Spleen (tissue), 11 donors: ENCODE measurements around the gene MKRN2. TPM values are rescaled to one million over a fixed set of nuclear protein-coding genes. Genes with fewer than 3 reads are reported as not detected.
A peak's percentile ranks its signal among the peaks of the same experiment; 100 is the strongest.
"Not testable (repeated sequence)": the region's sequence is repeated elsewhere in the genome, so short reads cannot be mapped to it uniquely, and the experiment has no call there.

Source experiments
- DNase-seq: peaks from one replicate; pipeline ENCODE4 v3.0.0-alpha.2; 2020
- H3K27ac ChIP-seq, 8 donors: fragments of 200-600 bp; sonication (generic) in 7 of 8; 1 replicate in 4 of 8; 2 replicates in 4 of 8; pipeline versions ENCODE4 v1.5.0 to v1.8.0; 2016 to 2021; ENCODE audit warnings: inconsistent platforms in 4 of 8, mild to moderate bottlenecking in 4 of 8, moderate library complexity in 1 of 8
- H3K27me3 ChIP-seq, 7 donors: fragments of 200-600 bp; sonication (generic) in 6 of 7; replicated peaks in 1 of 7; 1 replicate in 4 of 7; 2 replicates in 3 of 7; pipeline versions ENCODE4 v1.5.0 to v1.8.0; 2016 to 2021; ENCODE audit warnings: inconsistent platforms in 3 of 7, mild to moderate bottlenecking in 1 of 7
- H3K36me3 ChIP-seq, 6 donors: fragments of 200-600 bp; sonication (generic) in 5 of 6; 1 replicate in 4 of 6; 2 replicates in 2 of 6; pipeline versions ENCODE4 v1.5.0 to v1.8.0; 2016 to 2021; ENCODE audit warnings: inconsistent platforms in 2 of 6
- H3K4me1 ChIP-seq, 6 donors: fragments of 200-600 bp; sonication (generic) in 5 of 6; 1 replicate in 3 of 6; 2 replicates in 3 of 6; pipeline versions ENCODE4 v1.5.0 to v1.8.0; 2016 to 2021; ENCODE audit warnings: inconsistent platforms in 3 of 6
- H3K4me3 ChIP-seq, 8 donors: fragments of 200-600 bp; sonication (generic) in 7 of 8; 1 replicate in 4 of 8; 2 replicates in 4 of 8; pipeline versions ENCODE4 v1.5.0 to v1.8.0; 2016 to 2021; ENCODE audit warnings: inconsistent platforms in 4 of 8, mild to moderate bottlenecking in 4 of 8, moderate library complexity in 2 of 8
- H3K9me3 ChIP-seq, 8 donors: fragments of 200-600 bp; sonication (generic) in 7 of 8; 1 replicate in 4 of 8; 2 replicates in 4 of 8; pipeline versions ENCODE4 v1.5.0 to v1.8.0; 2016 to 2021; ENCODE audit warnings: inconsistent platforms in 4 of 8
- CTCF ChIP-seq, 11 experiments: fragments of 200-600 bp in 7 of 11; fragments of 450-650 bp in 4 of 11; sonication (generic) in 4 of 11; IDR thresholded peaks in 8 of 11; conservative IDR thresholded peaks in 3 of 11; 1 replicate in 7 of 11; 2 replicates in 4 of 11; pipeline versions ENCODE4 v1.4.0 to v1.8.0; 2016 to 2021; ENCODE audit warnings: antibody characterized with exemption in 11 of 11, inconsistent platforms in 4 of 11, mild to moderate bottlenecking in 1 of 11
- POLR2A ChIP-seq, 3 donors: fragments of 450-650 bp; IDR thresholded peaks; one replicate each; pipeline ENCODE4 v1.5.1; 2017; ENCODE audit warnings: antibody characterized with exemption in 3 of 3, mild to moderate bottlenecking in 1 of 3
- POLR2AphosphoS5 ChIP-seq, 3 donors: sonication (generic); formaldehyde crosslinking; IDR thresholded peaks; one replicate each; pipeline ENCODE4 v1.5.1; 2017; ENCODE audit warnings: antibody characterized with exemption in 3 of 3
- WGBS, 5 donors: extraction: QIAGEN DNeasy Blood & Tissue Kit in 3 of 5; methylation state at CpG; one replicate each; pipeline versions ENCODE4 v1.1.5 to v1.1.7; 2013 to 2018; 5-methylcytosine and 5-hydroxymethylcytosine counted together
- intact Hi-C: fragments of 100-400 bp; cut with DNase I; formaldehyde crosslinking; loops from one replicate; pipeline ENCODE4 v1.15.0; 2023; ENCODE audit warnings: low total_unique reads
- polyA plus RNA-seq, 3 donors: library from polyadenylated mRNA; stranded (reverse); fragments of 200-250 nt; gene quantifications; one replicate each; pipeline ENCODE4 v1.2.1, GENCODE V29; 2013
- total RNA-seq, 7 donors: library from RNA; depleted of rRNA in 3 of 7; stranded (reverse); fragments of >200 nt in 3 of 7; fragmentation: NEBNext Ultra II Directional in 4 of 7; extraction: Animal tissue kit (Norgen Biotek cat#: 25700) in 4 of 7; gene quantifications; one replicate each; pipeline versions ENCODE4 v1.1.0 to v1.2.1, GENCODE V29; 2016 to 2021
- donor health status: healthy with polysubstance abuse.
- donor health status: DM: no; HTN: no; CAD: no; lungs with moderate emphysema.
- donor health status: DM: no; HTN: no; CAD: no.
- donor health status: Bipolar disorder and iron deficiency.
- donor health status: healthy.
- donor health status: DM: no; HTN: no; CAD: no.
- donor health status: DM: yes; HTN: yes; CAD: no.

MKRN2 gene
- total and polyA plus RNA-seq, 10 donors: 11.1 to 27.4 (median 19.7) TPM

- no peak for TF ChIP-seq POLR2AphosphoS5 (IDR thresholded peaks at IDR 0.05)
- no peak for TF ChIP-seq POLR2A (IDR thresholded peaks at IDR 0.05)
- TF ChIP-seq CTCF (IDR thresholded peaks at IDR 0.05 in 8 of 11, conservative IDR thresholded peaks at IDR 0.05 in 3 of 11): no peak
- Histone ChIP-seq H3K27me3 (no peaks in the 10 kb centered on the region), H3K4me3 (no peak overlapping the region), H3K36me3 (no peaks in the 10 kb centered on the region), H3K27ac (no peak overlapping the region), H3K9me3 (no peaks in the 10 kb centered on the region), H3K4me1 (peaks cover 10 to 89% (median 58%) of the 10 kb centered on the region in 6 donors)
- intact Hi-C loops: no loop called here
- 90 to 95% (median 93%) methylated on average over 5 of the region's 5 CpGs for WGBS, 5 donors
- no peak for DNase-seq
These were observed 67.2 kb downstream of the MKRN2 start for GRCh38 chr3:12624056-12624455.

- DNase-seq, H3K27me3 ChIP-seq, H3K4me3 ChIP-seq, H3K9me3 ChIP-seq, intact Hi-C loops, H3K36me3 ChIP-seq: not testable (repeated sequence)
- Histone ChIP-seq H3K27ac (peak overlapping the region in 5 of 8 donors; percentile 19 to 65 (median 44)), H3K4me1 (peaks cover 10 to 98% (median 66%) of the 10 kb centered on the region in 6 donors)
- 93 to 97% (median 97%) methylated on average over 3 of the region's 3 CpGs for WGBS, 5 donors
These were observed 68.1 kb downstream of the MKRN2 start for GRCh38 chr3:12624964-12625363.

- Histone ChIP-seq H3K36me3 (no peaks in the 10 kb centered on the region), H3K4me1 (peaks cover 10 to 98% (median 64%) of the 10 kb centered on the region in 6 donors), H3K4me3 (no peak overlapping the region), H3K27me3 (no peaks in the 10 kb centered on the region), H3K27ac (no peak overlapping the region), H3K9me3 (no peaks in the 10 kb centered on the region)
- 70 to 82% (median 73%) methylated on average over 4 of the region's 4 CpGs for WGBS, 5 donors
- intact Hi-C loops: no loop called here
- no peak for TF ChIP-seq POLR2AphosphoS5 (IDR thresholded peaks at IDR 0.05)
- TF ChIP-seq POLR2A (IDR thresholded peaks at IDR 0.05): no peak
- no peak for TF ChIP-seq CTCF (IDR thresholded peaks at IDR 0.05 in 8 of 11, conservative IDR thresholded peaks at IDR 0.05 in 3 of 11)
- no peak for DNase-seq
These were observed 70.5 kb downstream of the MKRN2 start for GRCh38 chr3:12627370-12627769.

DNA sequence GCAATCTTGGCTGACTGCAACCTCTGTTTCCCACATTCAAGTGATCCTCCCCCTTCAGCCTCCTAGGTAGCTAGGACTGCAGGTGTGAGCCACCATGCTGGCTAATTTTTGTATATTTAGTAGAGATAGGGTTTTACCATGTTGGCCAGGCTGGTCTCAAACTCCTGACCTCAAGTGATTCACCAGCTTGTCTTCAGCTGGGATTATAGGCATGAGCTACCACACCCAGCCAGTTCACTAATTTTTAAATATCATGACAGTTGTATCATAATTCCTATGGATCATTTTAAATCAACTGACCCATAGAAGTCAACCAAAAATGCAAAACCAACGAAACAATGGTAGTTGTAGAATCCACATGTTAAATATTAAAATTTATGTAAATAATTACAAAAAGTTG lies 71.9 kb downstream of the MKRN2 start:
- no peaks in the 10 kb centered on the region for H3K36me3 ChIP-seq
- no peaks in the 10 kb centered on the region for H3K27me3 ChIP-seq
- no peak overlapping the region for H3K27ac ChIP-seq
- 87 to 98% (median 94%) methylated on average over 1 of the region's 1 CpG for WGBS, 5 donors
- no peak overlapping the region for H3K4me3 ChIP-seq
- no peak for TF ChIP-seq POLR2A (IDR thresholded peaks at IDR 0.05)
- TF ChIP-seq CTCF (IDR thresholded peaks at IDR 0.05 in 8 of 11, conservative IDR thresholded peaks at IDR 0.05 in 3 of 11): no peak
- TF ChIP-seq POLR2AphosphoS5 (IDR thresholded peaks at IDR 0.05): no peak
- intact Hi-C loops: no loop called here
- H3K4me1 ChIP-seq: peaks cover 10 to 96% (median 59%) of the 10 kb centered on the region in 6 donors
- DNase-seq: no peak
- H3K9me3 ChIP-seq: no peaks in the 10 kb centered on the region

DNA sequence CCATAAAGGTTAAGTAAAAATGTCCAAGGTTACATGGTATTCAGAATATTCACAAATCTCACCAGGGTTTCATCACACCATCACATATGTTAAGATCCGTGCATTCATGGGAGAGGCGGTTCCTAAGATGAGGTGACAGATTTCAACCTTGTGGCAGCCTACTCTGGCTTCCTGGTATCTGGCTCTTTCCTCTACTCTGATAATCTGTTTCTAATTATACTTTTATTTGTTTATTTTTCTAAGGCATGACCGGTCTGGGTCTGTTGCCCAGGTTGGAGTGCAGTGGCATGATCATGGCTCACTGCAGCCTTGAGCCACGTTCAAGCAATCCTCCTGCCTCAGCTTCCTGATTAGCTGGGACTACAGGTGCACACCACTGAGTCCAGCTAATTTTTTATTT lies 72.7 kb downstream of the MKRN2 start:
- intact Hi-C loops: no loop called here
- no peaks in the 10 kb centered on the region for H3K36me3 ChIP-seq
- no peak overlapping the region for H3K4me3 ChIP-seq
- no peaks in the 10 kb centered on the region for H3K9me3 ChIP-seq
- peaks cover 10 to 96% (median 57%) of the 10 kb centered on the region in 6 donors for H3K4me1 ChIP-seq
- peak overlapping the region in 2 of 8 donors; percentile 5 to 17 for H3K27ac ChIP-seq
- DNase-seq: no peak
- no peaks in the 10 kb centered on the region for H3K27me3 ChIP-seq
- 61 to 70% (median 68%) methylated on average over 4 of the region's 4 CpGs for WGBS, 5 donors
- no peak for TF ChIP-seq CTCF (IDR thresholded peaks at IDR 0.05 in 8 of 11, conservative IDR thresholded peaks at IDR 0.05 in 3 of 11)
- no peak for TF ChIP-seq POLR2A (IDR thresholded peaks at IDR 0.05)
- no peak for TF ChIP-seq POLR2AphosphoS5 (IDR thresholded peaks at IDR 0.05)
